ENCODE measurements around the gene EXOC1.

Gene EXOC1

GRCh38 chr4:55903577-55903976 lies 50.1 kb downstream of the EXOC1 start:
- H3K4me3 ChIP-seq (ENCODE audit: low read depth, low read length) = no peak overlapping the region
- TF ChIP-seq CTCF (IDR thresholded peaks at IDR 0.05; ENCODE audit: low read depth, low read length, missing control alignments) = no peak
- no peak for DNase-seq (ENCODE audit: low read depth)

- no peak overlapping the region for H3K4me3 ChIP-seq (ENCODE audit: low read depth, low read length)
- DNase-seq (ENCODE audit: low read depth) = no peak
- TF ChIP-seq CTCF (IDR thresholded peaks at IDR 0.05; ENCODE audit: low read depth, low read length, missing control alignments) = no peak
Observed at GRCh38 chr4:55904576-55904975, 51.1 kb downstream of the EXOC1 start.

GRCh38 chr4:55906323-55906722 lies 52.9 kb downstream of the EXOC1 start:
- DNase-seq (ENCODE audit: low read depth) = no peak
- H3K4me3 ChIP-seq (ENCODE audit: low read depth, low read length) = no peak overlapping the region
- TF ChIP-seq CTCF (IDR thresholded peaks at IDR 0.05; ENCODE audit: low read depth, low read length, missing control alignments) = no peak

- no peak for DNase-seq (ENCODE audit: low read depth)
- H3K4me3 ChIP-seq (ENCODE audit: low read depth, low read length) = no peak overlapping the region
- no peak for TF ChIP-seq CTCF (IDR thresholded peaks at IDR 0.05; ENCODE audit: low read depth, low read length, missing control alignments)
Observed at GRCh38 chr4:55906989-55907388, 53.5 kb downstream of the EXOC1 start.

- H3K4me3 ChIP-seq (ENCODE audit: low read depth, low read length) = no peak overlapping the region
- TF ChIP-seq CTCF (IDR thresholded peaks at IDR 0.05; ENCODE audit: low read depth, low read length, missing control alignments) = no peak
- DNase-seq (ENCODE audit: low read depth) = no peak
Observed at GRCh38 chr4:55907469-55907868, 54.0 kb downstream of the EXOC1 start.

GRCh38 chr4:55910140-55910539 lies 56.7 kb downstream of the EXOC1 start:
- no peak for TF ChIP-seq CTCF (IDR thresholded peaks at IDR 0.05; ENCODE audit: low read depth, low read length, missing control alignments)
- no peak for DNase-seq (ENCODE audit: low read depth)

GRCh38 chr4:55912249-55912648 lies 58.8 kb downstream of the EXOC1 start:
- TF ChIP-seq CTCF (IDR thresholded peaks at IDR 0.05; ENCODE audit: low read depth, low read length, missing control alignments) = no peak
- no peak for DNase-seq (ENCODE audit: low read depth)
- no peak overlapping the region for H3K4me3 ChIP-seq (ENCODE audit: low read depth, low read length)

More at GRCh38 chr4:55910140-55910539, 56.7 kb downstream of the EXOC1 start:
- no peak overlapping the region for H3K4me3 ChIP-seq (ENCODE audit: low read depth, low read length)
